GM21528 (cell line): Measurements from ENCODE around the gene ATF7.

Experiments used
- ATAC-seq: cut with Tn5 transposase; IDR thresholded peaks from one replicate; pipeline ENCODE4 v1.9.1; 2021; ENCODE audit warnings: mild to moderate bottlenecking, moderate library complexity; ENCODE audit not compliant: unreplicated experiment, low FRiP score

ATF7 gene

GRCh38 chr12:53467880-53468279 is 158.3 kb downstream of the ATF7 start:
- ATAC-seq, result no peak

DNA sequence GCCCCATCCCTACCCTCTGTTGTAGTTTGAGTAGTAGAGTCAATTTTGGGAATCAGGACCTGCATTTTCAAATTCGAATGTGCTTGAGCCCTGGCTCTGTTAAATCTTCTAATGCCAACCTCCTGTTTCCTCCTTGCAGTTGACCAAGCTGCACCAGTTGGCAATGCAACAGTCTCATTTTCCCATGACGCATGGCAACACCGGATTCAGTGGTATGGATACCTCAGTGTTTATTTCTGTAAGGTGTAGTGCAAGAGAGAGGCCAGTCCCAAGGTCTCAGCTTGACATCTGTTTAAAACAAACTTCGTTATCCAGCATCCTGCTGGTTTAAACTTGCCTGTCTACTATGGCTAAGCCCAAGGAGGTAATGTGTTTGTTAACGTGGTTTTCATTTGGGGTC is 159.1 kb downstream of the ATF7 start:
- ATAC-seq, result no peak

DNA sequence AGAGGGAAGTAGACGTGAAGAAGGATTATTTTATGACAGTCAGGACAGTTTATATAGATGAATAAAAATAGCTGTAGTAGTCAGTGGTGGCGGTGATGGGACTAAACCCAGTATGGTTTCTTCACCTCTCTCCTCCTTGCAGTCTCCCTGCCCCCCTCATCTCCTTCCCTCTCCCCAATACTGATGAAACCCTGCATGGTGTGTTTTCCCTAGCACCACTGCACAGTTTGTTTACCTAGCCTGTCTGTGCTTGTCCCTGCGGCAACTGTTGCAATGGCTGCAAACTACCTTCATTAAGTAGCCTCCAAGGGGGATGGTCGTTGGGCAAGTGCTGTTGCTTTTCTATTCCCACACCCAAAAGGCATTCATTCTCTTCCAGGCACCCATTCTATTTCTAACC is 159.5 kb downstream of the ATF7 start:
- ATAC-seq, result no peak

DNA sequence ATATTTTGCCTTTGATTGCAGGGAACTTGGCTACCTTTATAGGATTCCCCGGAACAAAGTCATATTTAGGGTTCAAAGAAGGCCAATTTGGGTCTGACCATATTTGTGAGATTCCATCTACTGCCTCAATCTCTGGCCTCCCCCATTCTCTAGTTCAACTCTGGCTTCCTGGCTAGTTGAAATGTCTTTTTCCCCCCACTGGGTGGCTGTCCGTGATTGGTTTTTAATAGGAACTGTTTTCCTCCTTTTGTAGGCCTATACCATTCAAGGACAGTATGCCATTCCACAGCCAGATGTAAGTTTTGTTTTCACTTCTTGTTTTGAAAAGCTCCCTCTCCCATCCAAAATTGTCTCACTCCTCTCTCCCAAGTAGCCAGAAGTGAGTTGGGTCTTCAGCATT is 160.5 kb downstream of the ATF7 start:
- no peak for ATAC-seq

DNA sequence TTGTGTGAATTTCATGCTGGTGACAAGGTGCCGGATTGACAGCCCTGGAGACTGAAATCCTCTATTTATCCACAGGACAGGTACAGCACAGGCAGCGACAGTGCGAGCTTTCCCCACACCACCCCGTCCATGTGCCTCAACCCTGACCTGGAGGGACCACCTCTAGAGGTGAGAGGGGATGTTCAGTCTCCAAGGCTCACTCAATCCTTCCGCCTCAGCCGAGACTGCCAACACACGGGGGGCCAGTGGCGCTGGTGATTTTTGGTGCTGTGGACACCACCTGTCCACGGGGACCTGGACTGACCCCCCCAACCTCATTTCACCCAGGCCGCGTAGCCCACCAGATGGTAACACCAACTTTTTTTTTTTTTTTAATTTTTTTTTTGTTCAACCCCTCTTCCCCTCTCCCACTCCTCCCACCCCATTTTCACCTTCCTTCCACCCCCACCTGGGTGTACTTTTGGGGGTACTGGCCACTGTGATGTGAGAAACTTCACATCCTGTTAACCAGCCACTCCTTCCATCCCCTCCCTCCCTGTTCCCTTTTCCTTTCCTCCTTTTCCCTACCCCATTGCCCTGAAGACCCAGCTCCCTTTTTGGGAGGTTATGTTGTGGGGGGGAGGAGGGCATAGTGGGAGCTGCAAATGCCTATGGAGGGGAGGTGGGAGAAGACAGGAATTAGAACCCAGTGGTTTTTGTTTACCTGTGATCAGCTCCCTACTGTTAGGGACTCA is 161.3 kb downstream of the ATF7 start:
- ATAC-seq, result no peak

- ATAC-seq, result no peak
These were observed 162.2 kb downstream of the ATF7 start for GRCh38 chr12:53463802-53464560.

- ATAC-seq, result no peak
These were observed 163.2 kb downstream of the ATF7 start for GRCh38 chr12:53462935-53463334.

DNA sequence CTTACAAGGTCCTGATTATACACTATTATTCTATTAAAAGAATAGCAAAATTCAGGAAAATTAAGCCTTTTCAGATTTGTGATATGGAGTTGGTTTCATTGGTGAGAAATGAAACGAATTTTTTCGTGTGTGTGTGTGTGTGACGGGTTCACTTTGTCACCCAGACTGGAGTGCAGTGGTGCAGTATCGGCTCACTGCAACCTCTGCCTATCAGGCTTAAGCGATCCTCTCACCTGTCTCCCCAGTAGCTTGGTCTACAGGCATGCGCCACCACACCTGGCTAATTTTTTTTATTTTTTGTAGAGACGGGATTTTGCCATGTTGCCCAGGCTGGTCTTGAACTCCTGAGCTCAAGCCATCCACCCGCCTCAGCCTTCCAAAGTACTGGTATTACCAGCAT is 164.6 kb downstream of the ATF7 start:
- ATAC-seq, result no peak

GRCh38 chr12:53461059-53461458 is 165.1 kb downstream of the ATF7 start:
- ATAC-seq, result no peak

DNA sequence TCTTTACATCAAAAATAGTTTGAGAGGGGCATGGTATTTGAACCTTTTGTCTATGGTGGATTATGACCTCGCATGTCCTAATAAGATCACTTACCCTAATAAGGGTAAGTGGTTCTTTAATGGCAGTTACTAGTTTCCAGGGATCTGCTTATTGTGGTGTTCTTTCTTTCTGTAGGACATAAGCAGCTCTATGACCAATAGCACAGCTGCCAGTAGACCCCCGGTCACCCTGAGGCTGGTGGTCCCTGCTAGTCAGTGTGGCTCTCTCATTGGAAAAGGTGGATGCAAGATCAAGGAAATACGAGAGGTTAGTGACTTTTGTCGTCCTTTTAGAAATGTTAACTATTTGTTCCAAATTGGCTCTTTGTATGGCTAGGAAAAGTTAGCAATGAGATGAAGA is 167.1 kb downstream of the ATF7 start:
- ATAC-seq, result no peak
